K562 (cell line): ENCODE measurements around the gene CSTB. TPM values are rescaled to one million over a fixed set of nuclear protein-coding genes. Genes with fewer than 3 reads are reported as not detected.

Experiments used
- ATAC-seq: fragments of 200-7000 bp; cut with Tn5 transposase; 3 replicates; pipeline ENCODE4 v1.9.1; 2020; ENCODE audit warnings: moderate library complexity
- BruUV-seq: library from RNA; stranded (reverse); fragments of 400-500 nt; replicated peaks from 2 replicates; lab custom pipeline; 2021; lab: Mats Ljungman, UMichigan
- CTCF ChIA-PET: fragments of 300-600 bp; formaldehyde crosslinking; extraction: SDS; loops from one replicate; lab custom pipeline; 2021; ENCODE audit warnings: low intra/inter-chr PET ratio; lab: Yijun Ruan, JAX
- POLR2A ChIA-PET: fragments of 300-600, 350-650 bp; sonication (Branson Sonifier 250); formaldehyde crosslinking; extraction: SDS; loops from one replicate; lab custom pipeline; 2021; ENCODE audit warnings: antibody characterized with exemption, inconsistent platforms; lab: Yijun Ruan, JAX
- DNase-seq, 4 experiments: peaks; one replicate each; pipeline versions ENCODE4 v3.0.0 to v3.0.0-alpha.2; 2011 to 2018; ENCODE audit warnings: low spot score in 3 of 4, mixed read lengths in 3 of 4; ENCODE audit errors: extremely low read depth in 1 of 4
- FAIRE-seq: peaks from 2 replicates; lab custom pipeline; 2011; peaks lifted over from hg19 to GRCh38; lab: Jason Lieb, UNC
- H2AFZ ChIP-seq: 2 replicates; pipeline ENCODE4 v1.6.0; 2011; ENCODE audit warnings: low read depth, low read length, control low read depth, inconsistent platforms
- H3K27ac ChIP-seq: fragments of 200-600 bp; 3 replicates; pipeline ENCODE4 v1.8.0; 2011; ENCODE audit warnings: low read depth, mild to moderate bottlenecking, control low read depth, inconsistent platforms, low read length, moderate library complexity, mixed read lengths; ENCODE audit errors: extremely low read depth
- H3K27me3 ChIP-seq, 2 experiments: fragments of 300-600 bp in 1 of 2; 2 replicates in 1 of 2; 3 replicates in 1 of 2; pipeline versions ENCODE4 v1.6.0 to v1.8.0; 2011; ENCODE audit warnings: inconsistent platforms in 2 of 2, low read length in 2 of 2, mild to moderate bottlenecking in 1 of 2, mixed read lengths in 1 of 2, moderate library complexity in 1 of 2; ENCODE audit not compliant: control insufficient read depth in 2 of 2, insufficient read depth in 2 of 2
- H3K36me3 ChIP-seq: fragments of 300-600 bp; 3 replicates; pipeline ENCODE4 v1.8.0; 2011; ENCODE audit warnings: mild to moderate bottlenecking, low read length, inconsistent platforms; ENCODE audit not compliant: control insufficient read depth, insufficient read depth
- H3K4me1 ChIP-seq, 2 experiments: fragments of 200-600 bp in 1 of 2; replicated peaks in 1 of 2; 2 replicates in 1 of 2; 3 replicates in 1 of 2; pipeline versions ENCODE4 v1.5.1 to v1.8.0; 2011; ENCODE audit warnings: inconsistent platforms in 2 of 2, low read length in 2 of 2, mild to moderate bottlenecking in 1 of 2, mixed read lengths in 1 of 2, moderate library complexity in 1 of 2; ENCODE audit not compliant: control insufficient read depth in 2 of 2, insufficient read depth in 2 of 2
- H3K4me2 ChIP-seq: 2 replicates; pipeline ENCODE4 v1.6.1; 2011; ENCODE audit warnings: low read length, control low read depth, inconsistent platforms, mixed read lengths; ENCODE audit not compliant: insufficient read depth
- H3K4me3 ChIP-seq: fragments of 200-600 bp; sonication (generic), shearing (Covaris generic); 2 replicates; pipeline ENCODE4 v1.5.1; 2016; ENCODE audit warnings: control low read depth, inconsistent platforms
- H3K79me2 ChIP-seq: fragments of 200-600 bp; 3 replicates; pipeline ENCODE4 v1.8.0; 2011; ENCODE audit warnings: low read length, inconsistent platforms; ENCODE audit not compliant: control insufficient read depth, insufficient read depth
- H3K9ac ChIP-seq, 2 experiments: 2 replicates each; pipeline versions ENCODE4 v1.6.0 to v1.6.1; 2011; ENCODE audit warnings: low read depth in 2 of 2, low read length in 2 of 2, control low read depth in 1 of 2, inconsistent platforms in 1 of 2, mild to moderate bottlenecking in 1 of 2, mixed read lengths in 1 of 2; ENCODE audit not compliant: insufficient read depth in 1 of 2
- H3K9me1 ChIP-seq: one replicate; pipeline ENCODE4 v1.6.0; 2011; ENCODE audit warnings: inconsistent platforms, mild to moderate bottlenecking, low read length, moderate library complexity; ENCODE audit not compliant: control insufficient read depth, insufficient read depth
- H3K9me3 ChIP-seq: replicated peaks from 2 replicates; pipeline ENCODE4 v1.5.1; 2011; ENCODE audit warnings: low read depth, low read length, inconsistent platforms; ENCODE audit not compliant: control insufficient read depth, insufficient read depth
- H4K20me1 ChIP-seq: replicated peaks from 2 replicates; pipeline ENCODE4 v1.6.1; 2011; ENCODE audit warnings: low read length, inconsistent platforms, mixed read lengths; ENCODE audit not compliant: control insufficient read depth, insufficient read depth
- CBFB ChIP-seq: sonication (generic); formaldehyde crosslinking; IDR thresholded peaks from 2 replicates; pipeline ENCODE4 v1.4.0; 2020; ENCODE audit warnings: mild to moderate bottlenecking, missing genetic modification reagents
- CREB3L1 ChIP-seq: fragments of 450-650 bp; IDR thresholded peaks from 2 replicates; pipeline ENCODE4 v1.6.1; 2014; ENCODE audit warnings: low read depth, mild to moderate bottlenecking, moderate library complexity, borderline replicate concordance
- GATA2 ChIP-seq: sonication (generic); formaldehyde crosslinking; IDR thresholded peaks from 2 replicates; pipeline ENCODE4 v1.4.0; 2020; ENCODE audit warnings: mild to moderate bottlenecking, missing genetic modification reagents
- GATAD2B ChIP-seq: fragments of 450-650 bp; IDR thresholded peaks from 2 replicates; pipeline ENCODE4 v1.6.1; 2017; ENCODE audit warnings: mild to moderate bottlenecking, borderline replicate concordance
- NCOA6 ChIP-seq: fragments of 450-650 bp; IDR thresholded peaks from 2 replicates; pipeline ENCODE4 v1.6.1; 2017; ENCODE audit warnings: mild to moderate bottlenecking
- RUNX1 ChIP-seq: sonication (generic); IDR thresholded peaks from 2 replicates; pipeline ENCODE4 v1.6.1; 2016; ENCODE audit warnings: antibody characterized with exemption, low read depth
- SRF ChIP-seq, 2 experiments: fragments of 250-450, 450-650 bp in 1 of 2; sonication (Bioruptor Pico) in 1 of 2; sonication (generic) in 1 of 2; formaldehyde crosslinking; IDR thresholded peaks; 2 replicates each; pipeline versions ENCODE4 v1.5.0 to v1.5.1; 2020 to 2022; ENCODE audit warnings: mild to moderate bottlenecking in 1 of 2, missing genetic modification reagents in 1 of 2
- XRCC3 ChIP-seq: fragments of 450-650 bp; IDR thresholded peaks from 2 replicates; pipeline ENCODE4 v1.6.1; 2017; ENCODE audit warnings: mild to moderate bottlenecking, moderate library complexity
- ZBTB17 ChIP-seq: fragments of 450-650 bp; formaldehyde crosslinking; IDR thresholded peaks from 2 replicates; pipeline ENCODE4 v1.4.0; 2020; ENCODE audit warnings: mild to moderate bottlenecking
- ZKSCAN1 ChIP-seq: fragments of 150-350 bp; IDR thresholded peaks from 2 replicates; pipeline ENCODE4 v1.6.1; 2016; ENCODE audit warnings: low read depth, low read length
- ZKSCAN8 ChIP-seq: fragments of 200-800 bp; sonication (Bioruptor generic); IDR thresholded peaks from 2 replicates; pipeline ENCODE4 v1.6.1; 2016; ENCODE audit warnings: missing genetic modification characterization, missing compliant biosample characterization
- ZMIZ1 ChIP-seq, 2 experiments: fragments of 150-350 bp in 1 of 2; IDR thresholded peaks; 2 replicates each; pipeline ENCODE4 v1.6.1; 2012 to 2016; ENCODE audit warnings: low read depth in 2 of 2, low read length in 2 of 2, mild to moderate bottlenecking in 1 of 2, moderate library complexity in 1 of 2
- ZNF668 ChIP-seq: fragments of 250-450 bp; sonication (Bioruptor Pico); IDR thresholded peaks from 2 replicates; pipeline ENCODE4 v1.8.0; 2022; ENCODE audit warnings: mild to moderate bottlenecking, inconsistent platforms
- WGBS: fragments of 100-300 bp; shearing (Covaris generic); methylation state at CpG from one replicate; pipeline ENCODE4 v1.1.6; 2016; ENCODE audit warnings: low coverage, mixed read lengths; ENCODE audit not compliant: insufficient coverage; ENCODE audit errors: missing lambda C conversion rate; 5-methylcytosine and 5-hydroxymethylcytosine counted together
- in situ Hi-C: fragments of 300-500 bp; cut with MboI; formaldehyde crosslinking; loops from 4 replicates; pipeline ENCODE4 v1.15.0; 2018; ENCODE audit warnings: inconsistent platforms, mixed read lengths
- intact Hi-C: fragments of 100-400 bp; cut with micrococcal nuclease; formaldehyde crosslinking; loops from 2 replicates; pipeline ENCODE4 v1.14.2; 2022
- polyA plus RNA-seq, 8 experiments: library from polyadenylated mRNA; depleted of rRNA in 4 of 8; stranded (reverse) in 5 of 8; unstranded in 3 of 8; fragments of >200 nt; fragmentation: Nextera tagmentation in 2 of 8; fragmentation: Illumina TruSeq in 1 of 8; extraction: Ambion mirVana in 2 of 8; extraction: Trizol in 1 of 8; gene quantifications; 2 replicates each; pipeline versions ENCODE4 v1.2.1 to v1.2.3, GENCODE V29; 2011 to 2014; ENCODE audit warnings: inconsistent platforms in 1 of 8, missing spikeins in 1 of 8
- total RNA-seq, 7 experiments: library from RNA; depleted of rRNA in 6 of 7; stranded (reverse); fragments of >200 nt in 6 of 7; fragmentation: Illumina TruSeq in 2 of 7; extraction: Trizol in 2 of 7; gene quantifications; 2 replicates each; pipeline versions ENCODE4 v1.2.1 to v1.2.3, GENCODE V29; 2011 to 2021; ENCODE audit warnings: low replicate concordance in 1 of 7
- TF ChIP-seq, protein P1 (sequence below): sonication (generic); formaldehyde crosslinking; IDR thresholded peaks from 2 replicates; pipeline ENCODE4 v1.8.1; 2022; ENCODE audit warnings: missing genetic modification reagents
- TF ChIP-seq, protein P2 (sequence below): sonication (generic); formaldehyde crosslinking; IDR thresholded peaks from 2 replicates; pipeline ENCODE4 v1.8.1; 2023; ENCODE audit warnings: mild to moderate bottlenecking, missing genetic modification reagents

CSTB gene
- total and polyA plus RNA-seq, 9 of the 15 experiments (the other 6 are each of a cell fraction or from before 2014, with no cell fraction given): 12.4 to 65.0 (median 31.7) TPM

- peaks cover 0 to 5% of the 10 kb centered on the region in 2 experiments; a peak in 2 of 5 replicates for H3K27me3 ChIP-seq
- no peak for ATAC-seq
- FAIRE-seq: no peak
- no peaks in the 10 kb centered on the region for H3K9me3 ChIP-seq
- in situ Hi-C loops: loop anchor here (25.0 kb wide), 1 partner anchor 351 kb away; the partner anchor contains the start of gene GATD3
- WGBS: 72% methylated on average over 18 of the region's 18 CpGs
- ChIA-PET POLR2A (no interaction called here), CTCF (no interaction called here)
- no peak for DNase-seq
- H3K9ac ChIP-seq: no peak overlapping the region
- H3K4me1 ChIP-seq: peaks cover 10 to 33% of the 10 kb centered on the region in 2 experiments; a peak in 3 of 5 replicates
- H3K79me2 ChIP-seq: peaks cover 21% of the 10 kb centered on the region
- no TSS peak for BruUV-seq
- H3K9me1 ChIP-seq: no peaks in the 10 kb centered on the region
- no peak overlapping the region for H3K4me3 ChIP-seq
- H3K4me2 ChIP-seq: no peak overlapping the region
- no peak overlapping the region for H3K27ac ChIP-seq
- H4K20me1 ChIP-seq: no peaks in the 10 kb centered on the region
- intact Hi-C loops: no loop called here
- peaks cover 12% of the 10 kb centered on the region for H3K36me3 ChIP-seq
- no peak overlapping the region for H2AFZ ChIP-seq
- TF ChIP-seq XRCC3 (no peak), NCOA6 (no peak), ZBTB17 (CRISPR knock-in tag) (no peak), CBFB (CRISPR knock-in tag) (peak; percentile 66), ZKSCAN8 (CRISPR knock-in tag) (no peak), ZKSCAN1 (peak; percentile 96), GATA2 (no peak), ZMIZ1 (IDR thresholded peaks at IDR 0.05; ENCODE audit: low read depth in 2 of 2, low read length in 2 of 2) (no peak), GATAD2B (no peak), SRF (CRISPR knock-in tag; IDR thresholded peaks at IDR 0.05) (no peak), RUNX1 (no peak), ZNF668 (no peak), CREB3L1 (no peak)
- TF ChIP-seq, protein P1, sequence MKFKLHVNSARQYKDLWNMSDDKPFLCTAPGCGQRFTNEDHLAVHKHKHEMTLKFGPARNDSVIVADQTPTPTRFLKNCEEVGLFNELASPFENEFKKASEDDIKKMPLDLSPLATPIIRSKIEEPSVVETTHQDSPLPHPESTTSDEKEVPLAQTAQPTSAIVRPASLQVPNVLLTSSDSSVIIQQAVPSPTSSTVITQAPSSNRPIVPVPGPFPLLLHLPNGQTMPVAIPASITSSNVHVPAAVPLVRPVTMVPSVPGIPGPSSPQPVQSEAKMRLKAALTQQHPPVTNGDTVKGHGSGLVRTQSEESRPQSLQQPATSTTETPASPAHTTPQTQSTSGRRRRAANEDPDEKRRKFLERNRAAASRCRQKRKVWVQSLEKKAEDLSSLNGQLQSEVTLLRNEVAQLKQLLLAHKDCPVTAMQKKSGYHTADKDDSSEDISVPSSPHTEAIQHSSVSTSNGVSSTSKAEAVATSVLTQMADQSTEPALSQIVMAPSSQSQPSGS (CRISPR knock-in tag): no peak
- TF ChIP-seq, protein P2, sequence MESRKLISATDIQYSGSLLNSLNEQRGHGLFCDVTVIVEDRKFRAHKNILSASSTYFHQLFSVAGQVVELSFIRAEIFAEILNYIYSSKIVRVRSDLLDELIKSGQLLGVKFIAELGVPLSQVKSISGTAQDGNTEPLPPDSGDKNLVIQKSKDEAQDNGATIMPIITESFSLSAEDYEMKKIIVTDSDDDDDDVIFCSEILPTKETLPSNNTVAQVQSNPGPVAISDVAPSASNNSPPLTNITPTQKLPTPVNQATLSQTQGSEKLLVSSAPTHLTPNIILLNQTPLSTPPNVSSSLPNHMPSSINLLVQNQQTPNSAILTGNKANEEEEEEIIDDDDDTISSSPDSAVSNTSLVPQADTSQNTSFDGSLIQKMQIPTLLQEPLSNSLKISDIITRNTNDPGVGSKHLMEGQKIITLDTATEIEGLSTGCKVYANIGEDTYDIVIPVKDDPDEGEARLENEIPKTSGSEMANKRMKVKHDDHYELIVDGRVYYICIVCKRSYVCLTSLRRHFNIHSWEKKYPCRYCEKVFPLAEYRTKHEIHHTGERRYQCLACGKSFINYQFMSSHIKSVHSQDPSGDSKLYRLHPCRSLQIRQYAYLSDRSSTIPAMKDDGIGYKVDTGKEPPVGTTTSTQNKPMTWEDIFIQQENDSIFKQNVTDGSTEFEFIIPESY (CRISPR knock-in tag): peak; percentile 90; the same call in 1 of the 2 replicates
Measured at GRCh38 chr21:43786300-43786806, 10.2 kb upstream of the CSTB start.
